HG03159 (cell line): ENCODE measurements around the gene ADGRD1.

ENCODE experiments used
- ATAC-seq: cut with Tn5 transposase; IDR thresholded peaks from one replicate; pipeline ENCODE4 v1.9.1; 2021; ENCODE audit warnings: mild to moderate bottlenecking, moderate library complexity; ENCODE audit not compliant: unreplicated experiment

Gene ADGRD1

DNA sequence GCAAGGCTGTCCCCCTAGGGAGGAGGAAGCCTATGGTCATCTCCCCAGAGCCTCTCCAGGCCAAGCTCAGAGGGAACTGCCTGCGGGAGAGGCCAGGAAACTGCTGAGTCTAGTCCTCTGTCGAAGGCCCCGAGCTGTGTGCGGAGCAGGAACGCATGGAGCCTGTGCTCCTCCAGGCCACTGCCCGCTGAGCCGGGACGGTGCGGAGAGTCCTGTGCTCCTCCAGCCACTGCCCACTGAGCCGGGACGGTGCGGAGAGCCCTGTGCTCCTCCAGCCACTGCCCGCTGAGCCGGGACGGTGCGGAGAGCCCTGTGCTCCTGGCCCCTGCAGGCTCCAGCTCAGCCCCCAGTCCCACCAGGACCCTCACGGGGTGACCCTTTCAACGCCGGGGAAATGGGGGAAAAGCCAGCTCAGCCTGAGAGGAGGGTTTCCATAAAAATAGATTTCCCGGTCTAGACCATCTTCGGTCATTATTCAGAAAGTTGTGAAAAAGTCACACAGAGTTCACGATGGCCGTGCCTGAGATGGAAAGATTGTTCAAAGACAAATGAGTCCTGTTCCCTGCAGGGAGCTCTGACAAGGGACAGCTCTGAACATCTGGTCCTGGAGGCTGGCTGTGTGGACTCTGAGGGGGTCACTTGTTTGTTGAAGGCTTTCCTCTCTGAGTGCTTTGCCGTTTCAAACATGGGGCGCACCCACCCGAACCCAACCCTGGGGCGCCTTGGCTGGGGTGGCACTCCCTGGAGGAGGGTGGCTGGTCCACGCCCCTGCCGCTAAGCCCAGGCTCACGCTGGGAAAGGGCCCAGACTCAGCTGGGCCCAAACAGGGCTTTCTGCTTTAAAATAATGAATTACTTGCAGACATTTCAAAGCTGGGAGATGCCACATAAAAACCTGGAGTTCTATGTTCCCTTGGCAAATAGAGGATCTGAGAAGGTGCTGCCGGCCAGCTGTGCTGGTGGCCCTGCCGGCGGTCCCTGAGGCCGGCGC lies 85.5 kb downstream of the ADGRD1 start:
- ATAC-seq, result no peak

- no peak for ATAC-seq
These were observed 86.8 kb downstream of the ADGRD1 start for GRCh38 chr12:131040491-131040890.

DNA sequence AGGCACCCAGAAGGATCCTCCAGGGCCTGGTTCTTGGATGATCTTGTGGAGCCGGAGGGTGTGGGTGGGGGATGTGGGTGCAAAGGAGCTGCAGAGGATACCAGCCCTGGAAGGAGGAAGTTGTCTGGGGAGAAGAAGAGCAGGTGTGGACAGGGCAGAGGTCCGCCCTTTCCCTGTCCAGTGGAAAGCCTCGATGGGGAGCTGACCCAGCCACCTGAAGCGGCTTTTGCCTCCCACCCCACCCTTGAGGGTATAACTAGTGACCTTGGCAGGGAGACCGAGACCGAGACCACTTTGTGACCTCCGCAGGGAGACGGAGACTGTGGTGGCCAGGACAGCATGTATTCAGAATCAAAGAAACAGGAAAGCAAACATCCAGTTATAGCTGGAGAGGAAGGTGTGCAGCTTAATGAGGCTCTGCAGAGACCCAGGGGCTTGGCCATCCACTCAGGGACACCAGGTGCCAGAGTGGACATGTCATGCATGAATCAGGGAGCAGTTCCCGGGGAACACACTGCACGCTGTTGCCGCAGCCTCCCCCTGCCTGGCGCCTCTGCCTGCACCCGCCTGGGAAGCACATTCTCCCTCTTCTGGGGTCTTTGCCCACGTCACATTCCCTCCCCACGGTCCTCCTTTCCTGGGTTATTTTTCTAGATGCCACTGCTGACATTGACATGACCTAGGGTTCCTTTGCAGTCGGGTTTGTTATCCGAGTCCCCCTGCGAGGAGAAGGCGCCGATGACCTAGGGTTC lies 87.7 kb downstream of the ADGRD1 start:
- ATAC-seq, result no peak

- no peak for ATAC-seq
These were observed 88.5 kb downstream of the ADGRD1 start for GRCh38 chr12:131041968-131042833.

DNA sequence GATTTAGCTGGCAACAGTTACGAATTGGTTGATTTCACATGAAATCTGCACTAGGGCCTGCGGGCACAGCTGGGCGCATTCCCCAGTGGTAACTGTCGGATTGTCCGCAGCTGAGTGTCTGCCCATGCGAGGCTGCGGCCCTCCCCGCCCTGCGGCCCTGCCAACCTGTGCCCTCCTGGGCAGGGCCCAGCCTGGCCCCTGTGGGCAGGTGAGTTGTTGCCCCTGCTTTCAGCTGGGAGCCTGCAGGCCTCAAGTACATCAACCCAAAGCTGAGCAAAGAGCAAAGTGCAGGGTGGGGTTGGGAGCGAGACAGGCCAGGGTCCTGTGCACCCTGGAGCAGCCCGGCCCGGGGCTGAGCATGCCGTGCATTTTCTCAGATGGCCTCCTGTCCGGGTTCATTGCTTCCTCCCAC lies 89.1 kb downstream of the ADGRD1 start:
- ATAC-seq, result no peak

GRCh38 chr12:131043401-131043871 lies 89.7 kb downstream of the ADGRD1 start:
- no peak for ATAC-seq

- no peak for ATAC-seq
These were observed 90.4 kb downstream of the ADGRD1 start for GRCh38 chr12:131044136-131044535.

- no peak for ATAC-seq
These were observed 91.2 kb downstream of the ADGRD1 start for GRCh38 chr12:131044760-131045381.

- ATAC-seq, result no peak
These were observed 92.2 kb downstream of the ADGRD1 start for GRCh38 chr12:131045705-131046460.

DNA sequence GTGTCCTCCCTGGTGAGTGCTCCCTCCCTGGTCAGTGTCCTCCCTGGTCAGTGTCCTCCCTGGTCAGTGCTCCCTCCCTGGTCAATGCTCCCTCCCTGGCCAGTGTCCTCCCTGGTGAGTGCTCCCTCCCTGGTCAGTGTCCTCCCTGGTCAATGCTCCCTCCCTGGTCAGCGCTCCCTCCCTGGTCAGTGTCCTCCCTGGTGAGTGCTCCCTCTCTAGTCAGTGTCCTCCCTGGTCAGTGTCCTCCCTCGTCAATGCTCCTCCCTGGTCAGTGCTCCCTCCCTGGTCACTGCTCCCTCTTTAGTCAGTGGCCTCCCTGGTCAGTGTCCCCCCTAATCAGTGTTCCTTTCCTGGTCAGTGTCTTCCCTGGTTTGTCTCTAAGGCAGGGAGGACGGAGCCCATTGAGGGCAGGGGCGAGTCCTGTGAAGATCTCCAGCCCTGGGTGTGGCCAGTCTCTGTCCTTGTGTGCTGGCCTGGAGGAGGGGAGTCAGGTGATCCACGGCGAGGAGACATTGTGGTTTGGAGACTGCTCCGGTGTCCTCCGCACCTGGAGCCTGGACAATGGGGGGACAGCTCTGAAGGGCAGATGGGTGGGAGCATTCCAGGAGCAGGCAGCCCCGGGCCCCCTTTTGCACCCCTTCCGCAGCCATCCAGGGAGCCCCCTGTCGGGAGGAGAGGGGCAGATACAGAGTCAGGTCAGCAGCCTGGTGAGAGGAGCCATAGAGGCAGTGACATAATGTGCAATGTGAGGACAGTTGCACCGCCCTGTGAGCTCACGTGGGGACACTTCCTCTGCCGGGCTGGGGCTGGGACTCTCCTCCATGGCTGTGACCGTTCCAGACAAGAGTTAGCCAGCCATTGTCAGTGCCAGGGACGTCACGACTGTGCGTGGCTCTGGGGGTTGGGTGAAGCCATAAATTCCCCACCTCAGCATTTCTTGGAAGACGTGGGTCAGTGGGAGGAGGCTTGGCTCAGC lies 93.4 kb downstream of the ADGRD1 start:
- no peak for ATAC-seq

- no peak for ATAC-seq
These were observed 94.3 kb downstream of the ADGRD1 start for GRCh38 chr12:131047789-131048610.

DNA sequence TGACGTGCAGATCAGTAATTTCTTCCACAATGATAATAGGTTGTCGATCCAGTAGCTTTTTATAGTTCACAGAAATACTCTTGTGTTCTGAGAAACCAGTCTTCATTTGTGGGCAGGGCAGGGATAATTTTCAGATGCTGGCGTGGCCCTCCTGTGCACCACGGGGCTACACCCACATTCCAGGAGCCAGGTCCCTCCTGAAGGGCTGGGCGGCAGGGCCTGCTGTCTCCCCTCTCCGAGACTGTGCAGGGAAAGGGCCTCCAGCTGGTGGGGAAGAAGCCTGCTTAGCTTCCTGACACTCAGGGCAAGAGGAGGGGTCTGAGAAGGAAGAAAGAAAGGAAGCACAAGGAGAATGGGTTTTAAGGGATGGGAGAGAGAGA lies 94.9 kb downstream of the ADGRD1 start:
- no peak for ATAC-seq

- ATAC-seq, result no peak
These were observed 95.3 kb downstream of the ADGRD1 start for GRCh38 chr12:131049002-131049401.

DNA sequence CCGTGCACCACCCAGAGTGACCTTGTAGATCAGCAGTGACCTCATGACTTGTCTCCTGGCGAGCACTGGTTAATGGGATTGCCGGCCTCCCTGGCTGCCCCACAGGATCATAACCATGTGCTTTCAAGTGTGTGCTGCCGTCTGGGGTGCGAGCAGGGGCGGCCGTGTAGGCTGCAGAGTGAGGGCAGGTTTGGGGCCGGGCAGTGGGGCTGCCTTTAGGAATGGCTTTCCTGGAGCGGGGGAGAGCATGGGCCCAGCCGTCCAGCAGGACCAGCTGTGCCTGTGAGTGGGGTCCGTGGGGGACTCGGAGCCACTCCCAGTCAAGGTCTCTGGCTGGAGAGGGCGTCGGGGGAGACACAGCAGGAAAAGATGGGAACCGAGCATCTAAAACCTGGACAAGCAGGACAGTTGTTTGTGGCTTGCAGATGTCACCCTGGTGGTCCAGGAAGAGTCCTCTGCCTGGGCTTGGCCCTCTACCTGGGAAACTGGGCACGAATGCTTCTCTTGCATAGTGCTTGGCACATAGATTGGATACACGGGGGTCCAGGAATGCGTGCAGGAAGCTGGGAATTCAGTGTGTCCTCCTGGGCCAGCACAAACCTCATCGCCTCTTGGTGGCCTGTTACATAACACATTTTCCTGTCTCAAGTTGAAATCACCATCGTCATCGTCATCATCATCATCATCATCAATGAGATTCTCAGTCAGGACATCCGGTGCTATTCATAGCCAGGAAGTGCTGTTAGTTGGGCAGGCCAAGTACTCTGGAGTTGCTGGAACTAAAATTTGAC lies 96.0 kb downstream of the ADGRD1 start:
- ATAC-seq, result no peak

GRCh38 chr12:131050463-131051154 lies 96.9 kb downstream of the ADGRD1 start:
- ATAC-seq, result no peak

- no peak for ATAC-seq
These were observed 97.4 kb downstream of the ADGRD1 start for GRCh38 chr12:131051155-131051473.
